Hepatocyte (in vitro differentiated cells): ENCODE results near the gene ZDHHC9.
"Not testable (repeated sequence)": the region's sequence is repeated elsewhere in the genome, so short reads cannot be mapped to it uniquely, and the experiment has no call there.

Experiments used
- CTCF ChIP-seq: fragments of 200-600 bp; sonication (generic); IDR thresholded peaks from 2 replicates; pipeline ENCODE4 v1.5.1; 2016; ENCODE audit warnings: antibody characterized with exemption, mild to moderate bottlenecking; ENCODE audit not compliant: poor library complexity
- EZH2 ChIP-seq: fragments of 200-600 bp; sonication (generic); IDR thresholded peaks from 2 replicates; pipeline ENCODE4 v1.6.1; 2016; ENCODE audit warnings: antibody characterized with exemption, mild to moderate bottlenecking, borderline replicate concordance
- EZH2phosphoT487 ChIP-seq: fragments of 200-600 bp; sonication (generic); IDR thresholded peaks from one replicate; pipeline ENCODE4 v1.6.1; 2018; ENCODE audit warnings: antibody characterized with exemption, mild to moderate bottlenecking, low read depth, moderate library complexity; ENCODE audit not compliant: unreplicated experiment, severe bottlenecking

- TF ChIP-seq EZH2, CTCF, EZH2phosphoT487: not testable (repeated sequence)
Measured at GRCh38 chrX:129866321-129866720, 22.6 kb upstream of the ZDHHC9 start.
